Upper lobe of right lung (tissue), 1 donor: ENCODE data around the gene SCP2. TPM values are rescaled to one million over a fixed set of nuclear protein-coding genes. Genes with fewer than 3 reads are reported as not detected.

Source experiments
- ATAC-seq: fragments of 200-7000 bp; cut with Tn5 transposase; one replicate; pipeline ENCODE4 v1.9.1; 2020; ENCODE audit warnings: mild to moderate bottlenecking, moderate library complexity
- DNase-seq: peaks from one replicate; pipeline ENCODE4 v3.0.0-alpha.2; 2020
- H3K27ac ChIP-seq: fragments of 200-600 bp; one replicate; pipeline ENCODE4 v1.8.0; 2022
- H3K27me3 ChIP-seq: fragments of 200-600 bp; one replicate; pipeline ENCODE4 v1.8.0; 2022; ENCODE audit warnings: mild to moderate bottlenecking
- H3K36me3 ChIP-seq: fragments of 200-600 bp; one replicate; pipeline ENCODE4 v1.8.0; 2022
- H3K4me1 ChIP-seq: fragments of 200-600 bp; one replicate; pipeline ENCODE4 v1.8.0; 2022
- H3K4me3 ChIP-seq: fragments of 200-600 bp; one replicate; pipeline ENCODE4 v1.8.0; 2022; ENCODE audit warnings: mild to moderate bottlenecking
- H3K9me3 ChIP-seq: fragments of 200-600 bp; one replicate; pipeline ENCODE4 v1.8.0; 2022
- intact Hi-C: fragments of 100-400 bp; cut with DNase I; formaldehyde crosslinking; loops from one replicate; pipeline ENCODE4 v1.11.0; 2022
- total RNA-seq: library from RNA; stranded (reverse); fragmentation: NEBNext Ultra II Directional; extraction: Animal tissue kit (Norgen Biotek cat#: 25700); gene quantifications from one replicate; pipeline ENCODE4 v1.2.1, GENCODE V29; 2021
- TF ChIP-seq, protein P1 (sequence below): fragments of 200-600 bp; IDR thresholded peaks from one replicate; pipeline ENCODE4 v1.8.0; 2022; ENCODE audit warnings: antibody characterized with exemption
- donor health status: DM: no; HTN: yes; CAD: no; lungs with severe emphysema.

Gene SCP2
- total RNA-seq, 1 donor from 2014 or later, result 140 TPM

DNA sequence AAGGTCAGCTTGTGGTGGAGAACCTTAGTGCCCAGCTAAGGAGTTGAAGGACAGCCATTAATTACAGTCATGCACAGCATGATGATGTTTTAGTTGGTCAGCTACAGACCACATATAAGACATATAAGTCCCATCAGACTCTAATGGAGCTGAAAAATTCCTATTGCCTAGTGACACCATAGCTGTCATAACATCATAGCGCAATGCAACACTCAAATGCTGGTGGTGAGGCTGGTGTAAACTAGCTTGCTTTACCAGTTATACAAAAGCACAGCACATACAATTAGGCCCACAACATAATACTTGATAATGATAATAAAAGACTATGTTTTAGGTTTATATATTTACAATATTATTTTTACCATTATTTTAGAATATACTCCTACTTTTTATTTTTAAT, 9.5 kb upstream of the SCP2 start:
- Histone ChIP-seq H3K36me3 (no peaks in the 10 kb centered on the region), H3K4me3 (no peak overlapping the region), H3K27me3 (no peaks in the 10 kb centered on the region), H3K9me3 (no peaks in the 10 kb centered on the region), H3K4me1 (no peaks in the 10 kb centered on the region), H3K27ac (no peak overlapping the region)
- TF ChIP-seq, protein P1, sequence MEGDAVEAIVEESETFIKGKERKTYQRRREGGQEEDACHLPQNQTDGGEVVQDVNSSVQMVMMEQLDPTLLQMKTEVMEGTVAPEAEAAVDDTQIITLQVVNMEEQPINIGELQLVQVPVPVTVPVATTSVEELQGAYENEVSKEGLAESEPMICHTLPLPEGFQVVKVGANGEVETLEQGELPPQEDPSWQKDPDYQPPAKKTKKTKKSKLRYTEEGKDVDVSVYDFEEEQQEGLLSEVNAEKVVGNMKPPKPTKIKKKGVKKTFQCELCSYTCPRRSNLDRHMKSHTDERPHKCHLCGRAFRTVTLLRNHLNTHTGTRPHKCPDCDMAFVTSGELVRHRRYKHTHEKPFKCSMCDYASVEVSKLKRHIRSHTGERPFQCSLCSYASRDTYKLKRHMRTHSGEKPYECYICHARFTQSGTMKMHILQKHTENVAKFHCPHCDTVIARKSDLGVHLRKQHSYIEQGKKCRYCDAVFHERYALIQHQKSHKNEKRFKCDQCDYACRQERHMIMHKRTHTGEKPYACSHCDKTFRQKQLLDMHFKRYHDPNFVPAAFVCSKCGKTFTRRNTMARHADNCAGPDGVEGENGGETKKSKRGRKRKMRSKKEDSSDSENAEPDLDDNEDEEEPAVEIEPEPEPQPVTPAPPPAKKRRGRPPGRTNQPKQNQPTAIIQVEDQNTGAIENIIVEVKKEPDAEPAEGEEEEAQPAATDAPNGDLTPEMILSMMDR, result no peak
- ATAC-seq, result no peak
- intact Hi-C loops, result no loop called here
- DNase-seq, result no peak

- TF ChIP-seq, protein P1, result no peak
- no peaks in the 10 kb centered on the region for H3K4me1 ChIP-seq
- DNase-seq (no peak), ATAC-seq (no peak)
- no peaks in the 10 kb centered on the region for H3K27me3 ChIP-seq
- H3K27ac ChIP-seq, result peak overlapping the region; percentile 11
- H3K9me3 ChIP-seq, result no peaks in the 10 kb centered on the region
- intact Hi-C loops, result no loop called here
- H3K4me3 ChIP-seq, result no peak overlapping the region
- H3K36me3 ChIP-seq, result no peaks in the 10 kb centered on the region
Observed at GRCh38 chr1:52918201-52918600, 8.9 kb upstream of the SCP2 start.

DNA sequence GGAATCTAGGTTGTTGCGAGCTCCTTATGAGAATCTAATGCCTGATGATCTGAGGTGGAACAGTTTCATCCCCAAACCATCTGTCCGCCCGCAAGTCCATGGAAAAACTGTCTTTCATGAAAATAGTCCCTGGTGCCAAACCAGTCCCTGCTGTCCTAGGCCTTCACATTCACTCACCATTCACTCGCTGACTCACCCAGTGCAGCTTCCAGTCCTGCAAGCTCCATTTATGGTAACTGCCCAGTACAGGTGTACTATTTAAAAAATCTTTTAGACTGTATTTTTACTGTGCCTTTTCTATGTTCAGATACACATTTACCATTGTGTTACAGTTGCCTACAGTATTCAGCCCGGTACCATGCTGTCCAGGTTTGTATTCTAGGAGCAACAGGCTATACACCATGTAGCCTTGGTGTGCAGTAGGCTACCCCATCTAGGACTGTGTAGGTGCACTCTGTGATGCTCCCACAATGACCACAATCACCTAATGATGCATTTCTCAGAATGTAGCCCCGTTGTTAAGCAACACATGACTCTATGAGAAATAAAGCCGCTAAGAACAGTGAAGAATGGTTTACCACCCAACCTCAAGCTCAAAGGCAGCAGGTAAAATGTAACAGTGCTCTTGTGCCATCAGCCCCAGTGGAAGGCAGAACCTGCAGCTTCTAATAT, 7.9 kb upstream of the SCP2 start:
- H3K27me3 ChIP-seq, result no peaks in the 10 kb centered on the region
- TF ChIP-seq, protein P1, result no peak
- no peaks in the 10 kb centered on the region for H3K36me3 ChIP-seq
- H3K4me3 ChIP-seq, result no peak overlapping the region
- no peaks in the 10 kb centered on the region for H3K4me1 ChIP-seq
- H3K27ac ChIP-seq, result peak overlapping the region; percentile 11
- ATAC-seq, result no peak
- no peak for DNase-seq
- intact Hi-C loops, result no loop called here
- no peaks in the 10 kb centered on the region for H3K9me3 ChIP-seq

DNA sequence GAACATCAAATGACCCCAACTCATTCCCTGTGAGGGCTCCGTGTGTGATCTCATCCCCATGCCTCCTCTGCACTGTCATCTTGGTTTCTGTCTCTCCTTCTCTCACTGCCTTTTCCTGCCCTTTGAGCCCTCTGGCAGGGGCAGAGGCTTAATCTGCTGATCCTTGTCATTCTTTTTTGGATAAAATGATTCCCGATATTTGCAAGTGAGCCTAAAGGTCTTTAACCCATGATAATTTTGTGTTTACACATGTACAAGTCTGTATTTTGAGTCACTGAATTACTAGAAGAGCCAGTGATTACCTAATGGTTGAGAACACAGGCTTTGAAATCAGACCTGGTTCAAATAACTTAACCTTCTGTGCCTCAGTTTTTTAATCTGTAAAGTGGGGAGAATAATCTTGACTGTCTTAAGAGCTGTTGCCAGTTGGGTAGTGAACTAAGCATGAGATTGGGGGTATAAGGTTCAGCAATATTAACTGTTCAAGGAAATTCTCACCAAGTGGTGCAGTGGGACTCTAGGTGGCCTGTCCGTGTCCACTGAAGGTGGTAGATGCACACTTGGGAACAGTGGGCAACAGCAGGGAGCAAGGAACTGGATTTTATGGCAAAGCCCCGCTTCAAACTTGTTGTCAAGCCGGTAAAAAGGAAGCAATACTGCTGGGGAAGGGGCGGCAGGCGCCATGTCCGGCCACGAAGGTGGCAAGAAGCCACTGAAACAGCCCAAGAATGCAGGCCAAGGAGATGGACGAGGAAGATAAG, 7.2 kb upstream of the SCP2 start:
- TF ChIP-seq, protein P1, result no peak
- intact Hi-C loops, result no loop called here
- Histone ChIP-seq H3K36me3 (no peaks in the 10 kb centered on the region), H3K9me3 (no peaks in the 10 kb centered on the region), H3K4me3 (no peak overlapping the region), H3K27ac (no peak overlapping the region), H3K4me1 (no peaks in the 10 kb centered on the region), H3K27me3 (no peaks in the 10 kb centered on the region)
- DNase-seq (no peak), ATAC-seq (no peak)

DNA sequence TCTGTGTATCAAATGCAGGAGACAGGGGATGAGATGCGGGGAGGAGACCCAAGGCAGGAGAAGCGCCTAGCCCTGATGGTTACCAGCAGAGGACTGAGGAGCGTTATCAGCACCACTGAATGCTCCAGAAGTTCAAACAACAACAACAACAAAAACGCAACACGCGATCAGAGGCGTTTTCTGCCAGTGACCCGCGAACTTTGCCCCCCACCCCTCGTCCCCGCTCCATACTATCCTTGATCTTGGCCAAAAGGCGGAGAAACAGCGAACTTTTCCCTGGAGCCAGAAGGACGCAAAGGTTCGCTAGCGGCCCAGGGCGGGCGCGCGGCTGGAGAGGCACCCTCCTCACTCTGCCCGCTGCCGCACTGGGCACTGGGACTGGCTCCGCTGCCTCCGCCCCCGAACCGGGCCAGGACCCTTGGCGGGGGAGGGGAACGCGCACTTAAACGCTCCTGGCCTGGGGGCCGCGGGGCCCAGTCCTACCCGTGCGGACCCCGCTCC, 6.2 kb upstream of the SCP2 start:
- H3K36me3 ChIP-seq, result no peaks in the 10 kb centered on the region
- no peaks in the 10 kb centered on the region for H3K27me3 ChIP-seq
- intact Hi-C loops, result no loop called here
- peaks cover under 1% of the 10 kb centered on the region for H3K4me1 ChIP-seq
- peak; percentile 71 for ATAC-seq
- DNase-seq, result peak; percentile 77
- H3K9me3 ChIP-seq, result no peaks in the 10 kb centered on the region
- peak overlapping the region; percentile 67 for H3K4me3 ChIP-seq
- TF ChIP-seq, protein P1, result no peak
- H3K27ac ChIP-seq, result peak overlapping the region; percentile 88
